ENCODE data around the gene CXCR5.

- no peak for TF ChIP-seq CTCF (optimal IDR thresholded peaks at IDR 0.05 in 1 of 3, IDR thresholded peaks at IDR 0.05 in 1 of 3, conservative IDR thresholded peaks at IDR 0.05 in 1 of 3; ENCODE audit: extremely low read depth in 1 of 3, insufficient read depth in 2 of 3, low read length in 3 of 3)
- TF ChIP-seq EZH2 (IDR thresholded peaks at IDR 0.05; ENCODE audit: low read length), result no peak
These were observed 45.8 kb upstream of the CXCR5 start for GRCh38 chr11:118837868-118838267.

All from keratinocyte (primary cell).